Endodermal cell (in vitro differentiated cells): ENCODE measurements around the gene SIK2. TPM values are rescaled to one million over a fixed set of nuclear protein-coding genes. Genes with fewer than 3 reads are reported as not detected.

Experiments used
- DNase-seq: peaks from one replicate; pipeline ENCODE4 v3.0.0-alpha.2; 2017
- H3K27ac ChIP-seq: 2 replicates; pipeline ENCODE4 v1.5.1; 2013; ENCODE audit warnings: mild to moderate bottlenecking, low read depth, low read length, moderate library complexity
- H3K27me3 ChIP-seq: 2 replicates; pipeline ENCODE4 v1.6.1; 2013; ENCODE audit warnings: mild to moderate bottlenecking, low read length, moderate library complexity; ENCODE audit not compliant: insufficient read depth, control insufficient read depth, poor library complexity, severe bottlenecking
- H3K36me3 ChIP-seq: 2 replicates; pipeline ENCODE4 v1.7.0; 2013; ENCODE audit warnings: mild to moderate bottlenecking, low read length, moderate library complexity; ENCODE audit not compliant: control insufficient read depth, insufficient read depth
- H3K4me1 ChIP-seq: one replicate; pipeline ENCODE4 v1.7.0; 2013; ENCODE audit warnings: low read length; ENCODE audit not compliant: control insufficient read depth, insufficient read depth
- H3K4me3 ChIP-seq: 2 replicates; pipeline ENCODE4 v1.5.1; 2013; ENCODE audit warnings: mild to moderate bottlenecking, low read length, moderate library complexity
- H3K9ac ChIP-seq: 2 replicates; pipeline ENCODE4 v1.6.1; 2013; ENCODE audit warnings: mild to moderate bottlenecking, low read length, moderate library complexity; ENCODE audit not compliant: poor library complexity, severe bottlenecking; ENCODE audit errors: extremely low read depth
- H3K9me3 ChIP-seq: 2 replicates; pipeline ENCODE4 v1.6.1; 2013; ENCODE audit warnings: mild to moderate bottlenecking, low read length, moderate library complexity; ENCODE audit not compliant: control insufficient read depth
- H3K27ac Mint-ChIP-seq: 2 replicates; pipeline ENCODE4 v1.8.0; 2020; ENCODE audit warnings: mixed read lengths
- H3K27me3 Mint-ChIP-seq: 2 replicates; pipeline ENCODE4 v1.8.0; 2021; ENCODE audit warnings: mild to moderate bottlenecking, mixed read lengths; ENCODE audit not compliant: insufficient read depth
- H3K36me3 Mint-ChIP-seq: 2 replicates; pipeline ENCODE4 v1.8.0; 2020; ENCODE audit warnings: low read depth, mixed read lengths
- H3K4me1 Mint-ChIP-seq: 2 replicates; pipeline ENCODE4 v1.8.0; 2020; ENCODE audit warnings: mixed read lengths
- H3K4me3 Mint-ChIP-seq: 2 replicates; pipeline ENCODE4 v1.8.0; 2020; ENCODE audit warnings: mild to moderate bottlenecking, moderate library complexity, mixed read lengths
- H3K9me3 Mint-ChIP-seq: 2 replicates; pipeline ENCODE4 v1.8.0; 2020; ENCODE audit warnings: mild to moderate bottlenecking, mixed read lengths
- CTCF ChIP-seq: fragments of 200-600 bp; sonication (generic); conservative IDR thresholded peaks from 2 replicates; pipeline ENCODE4 v1.5.0; 2021; ENCODE audit warnings: antibody characterized with exemption, mild to moderate bottlenecking
- WGBS, 2 experiments: methylation state at CpG; one replicate each; pipeline versions ENCODE4 v1.1.5 to v1.1.7; 2013; ENCODE audit warnings: missing lambda C conversion rate in 2 of 2, mixed read lengths in 1 of 2; ENCODE audit not compliant: insufficient coverage in 1 of 2, insufficient read length in 1 of 2; 5-methylcytosine and 5-hydroxymethylcytosine counted together
- total RNA-seq, 2 donors: library from RNA; stranded (reverse); fragmentation: NEBNext Ultra II Directional in 1 of 2; extraction: Animal tissue kit (Norgen Biotek cat#: 25700) in 1 of 2; gene quantifications; 2 replicates in 1 of 2; 3 replicates in 1 of 2; pipeline ENCODE4 v1.2.1, GENCODE V29; 2021

Gene SIK2
- total RNA-seq, 2 donors from 2014 or later = 13.2 to 13.4 TPM

GRCh38 chr11:111565114-111565720, 37.0 kb upstream of the SIK2 start:
- peak; percentile 97 for TF ChIP-seq CTCF
- H3K36me3 ChIP-seq = no peaks in the 10 kb centered on the region
- H3K9me3 Mint-ChIP-seq = no peaks in the 10 kb centered on the region
- no peak overlapping the region for H3K4me3 ChIP-seq
- H3K27me3 Mint-ChIP-seq = no peaks in the 10 kb centered on the region
- H3K27ac ChIP-seq = no peak overlapping the region
- peak; percentile 87 for DNase-seq
- H3K9ac ChIP-seq = no peak overlapping the region
- H3K9me3 ChIP-seq = no peaks in the 10 kb centered on the region
- no peak overlapping the region for H3K4me3 Mint-ChIP-seq
- H3K4me1 ChIP-seq = no peaks in the 10 kb centered on the region
- peaks cover 9% of the 10 kb centered on the region for H3K4me1 Mint-ChIP-seq
- H3K36me3 Mint-ChIP-seq = no peaks in the 10 kb centered on the region
- H3K27me3 ChIP-seq = no peaks in the 10 kb centered on the region
- 65% methylated on average over 3 of the region's 4 CpGs; no CpG with 5 or more reads in 1 of the 2 experiments for WGBS, 2 experiments
- H3K27ac Mint-ChIP-seq = no peak overlapping the region

GRCh38 chr11:111566324-111566723, 35.9 kb upstream of the SIK2 start:
- Mint-ChIP-seq H3K9me3 (no peaks in the 10 kb centered on the region), H3K27ac (no peak overlapping the region), H3K4me3 (no peak overlapping the region), H3K36me3 (no peaks in the 10 kb centered on the region), H3K27me3 (no peaks in the 10 kb centered on the region), H3K4me1 (peaks cover 9% of the 10 kb centered on the region)
- no peaks in the 10 kb centered on the region for H3K27me3 ChIP-seq
- no peaks in the 10 kb centered on the region for H3K4me1 ChIP-seq
- no peaks in the 10 kb centered on the region for H3K36me3 ChIP-seq
- TF ChIP-seq CTCF = peak; percentile 59
- no peak overlapping the region for H3K9ac ChIP-seq
- no peak for DNase-seq
- no peak overlapping the region for H3K4me3 ChIP-seq
- no peaks in the 10 kb centered on the region for H3K9me3 ChIP-seq
- H3K27ac ChIP-seq = no peak overlapping the region
- WGBS, 2 experiments = 82 to 88% methylated on average over 2 to 7 of the region's 7 CpGs

- Mint-ChIP-seq H3K27me3 (no peaks in the 10 kb centered on the region), H3K9me3 (no peaks in the 10 kb centered on the region), H3K4me3 (no peak overlapping the region), H3K4me1 (no peaks in the 10 kb centered on the region), H3K36me3 (no peaks in the 10 kb centered on the region), H3K27ac (no peak overlapping the region)
- H3K9me3 ChIP-seq = no peaks in the 10 kb centered on the region
- no peaks in the 10 kb centered on the region for H3K36me3 ChIP-seq
- H3K9ac ChIP-seq = no peak overlapping the region
- no peaks in the 10 kb centered on the region for H3K4me1 ChIP-seq
- H3K4me3 ChIP-seq = no peak overlapping the region
- H3K27me3 ChIP-seq = no peaks in the 10 kb centered on the region
- no peak for DNase-seq
- TF ChIP-seq CTCF = no peak
- no peak overlapping the region for H3K27ac ChIP-seq
- 83% methylated on average over 1 of the region's 4 CpGs; no CpG with 5 or more reads in 1 of the 2 experiments for WGBS, 2 experiments
These were observed 32.8 kb upstream of the SIK2 start for GRCh38 chr11:111569476-111569875.
